ENCODE data around the gene RPSA. TPM values are rescaled to one million over a fixed set of nuclear protein-coding genes. Genes with fewer than 3 reads are reported as not detected.

The RPSA gene
- total RNA-seq, 1 donor from 2014 or later = 1,633 TPM

- H3K27ac Mint-ChIP-seq (ENCODE audit: unreplicated experiment) = no peak overlapping the region
- no peaks in the 10 kb centered on the region for H3K36me3 Mint-ChIP-seq (ENCODE audit: low read depth)
- H3K9me3 Mint-ChIP-seq = no peaks in the 10 kb centered on the region
- no peaks in the 10 kb centered on the region for H3K27me3 Mint-ChIP-seq (ENCODE audit: low read depth)
- no peak for DNase-seq (ENCODE audit: low read depth, low spot score)
- no peak for TF ChIP-seq CTCF (conservative IDR thresholded peaks at IDR 0.05)
- H3K4me1 Mint-ChIP-seq = no peaks in the 10 kb centered on the region
- H3K4me3 Mint-ChIP-seq = no peak overlapping the region
Observed at GRCh38 chr3:39435006-39435748, 28.7 kb downstream of the RPSA start.

GRCh38 chr3:39438880-39439279, 32.4 kb downstream of the RPSA start:
- no peak for DNase-seq (ENCODE audit: low read depth, low spot score)
- Mint-ChIP-seq H3K4me1 (no peaks in the 10 kb centered on the region), H3K36me3 (ENCODE audit: low read depth) (no peaks in the 10 kb centered on the region), H3K27ac (ENCODE audit: unreplicated experiment) (no peak overlapping the region), H3K27me3 (ENCODE audit: low read depth) (no peaks in the 10 kb centered on the region), H3K9me3 (no peaks in the 10 kb centered on the region), H3K4me3 (no peak overlapping the region)
- TF ChIP-seq CTCF (conservative IDR thresholded peaks at IDR 0.05) = no peak

GRCh38 chr3:39440316-39440715, 33.8 kb downstream of the RPSA start:
- DNase-seq (ENCODE audit: low read depth, low spot score) = no peak
- H3K27ac Mint-ChIP-seq (ENCODE audit: unreplicated experiment) = no peak overlapping the region
- no peak overlapping the region for H3K4me3 Mint-ChIP-seq
- no peak for TF ChIP-seq CTCF (conservative IDR thresholded peaks at IDR 0.05)
- H3K9me3 Mint-ChIP-seq = no peaks in the 10 kb centered on the region
- H3K4me1 Mint-ChIP-seq = no peaks in the 10 kb centered on the region
- H3K36me3 Mint-ChIP-seq (ENCODE audit: low read depth) = no peaks in the 10 kb centered on the region
- no peaks in the 10 kb centered on the region for H3K27me3 Mint-ChIP-seq (ENCODE audit: low read depth)

- H3K36me3 Mint-ChIP-seq (ENCODE audit: low read depth) = no peaks in the 10 kb centered on the region
- no peak overlapping the region for H3K27ac Mint-ChIP-seq (ENCODE audit: unreplicated experiment)
- no peak for DNase-seq (ENCODE audit: low read depth, low spot score)
- no peaks in the 10 kb centered on the region for H3K27me3 Mint-ChIP-seq (ENCODE audit: low read depth)
- no peak for TF ChIP-seq CTCF (conservative IDR thresholded peaks at IDR 0.05)
- H3K4me3 Mint-ChIP-seq = no peak overlapping the region
- H3K4me1 Mint-ChIP-seq = no peaks in the 10 kb centered on the region
- no peaks in the 10 kb centered on the region for H3K9me3 Mint-ChIP-seq
Observed at GRCh38 chr3:39443530-39443929, 37.0 kb downstream of the RPSA start.

GRCh38 chr3:39445927-39446326, 39.4 kb downstream of the RPSA start:
- Mint-ChIP-seq H3K27me3 (ENCODE audit: low read depth) (no peaks in the 10 kb centered on the region), H3K27ac (ENCODE audit: unreplicated experiment) (no peak overlapping the region), H3K9me3 (no peaks in the 10 kb centered on the region), H3K36me3 (ENCODE audit: low read depth) (no peaks in the 10 kb centered on the region), H3K4me3 (no peak overlapping the region), H3K4me1 (no peaks in the 10 kb centered on the region)
- no peak for TF ChIP-seq CTCF (conservative IDR thresholded peaks at IDR 0.05)
- no peak for DNase-seq (ENCODE audit: low read depth, low spot score)
